SK-N-MC (cell line): ENCODE measurements around the gene CDK9.
"Not testable (repeated sequence)": the region's sequence is repeated elsewhere in the genome, so short reads cannot be mapped to it uniquely, and the experiment has no call there.

Experiments
- EZH2 ChIP-seq: fragments of 200-600 bp; sonication (generic); IDR thresholded peaks from one replicate; pipeline ENCODE4 v1.6.1; 2017; ENCODE audit warnings: antibody characterized with exemption
- FOXP2 ChIP-seq: optimal IDR thresholded peaks from 2 replicates; pipeline ENCODE3; 2011; ENCODE audit warnings: mild to moderate bottlenecking, moderate library complexity; ENCODE audit not compliant: insufficient read depth; ENCODE audit errors: extremely low read length, control extremely low read depth
- POLR2AphosphoS5 ChIP-seq: IDR thresholded peaks from 2 replicates; pipeline ENCODE4 v1.6.1; 2012; ENCODE audit warnings: mild to moderate bottlenecking, low read depth, low read length, borderline replicate concordance

DNA sequence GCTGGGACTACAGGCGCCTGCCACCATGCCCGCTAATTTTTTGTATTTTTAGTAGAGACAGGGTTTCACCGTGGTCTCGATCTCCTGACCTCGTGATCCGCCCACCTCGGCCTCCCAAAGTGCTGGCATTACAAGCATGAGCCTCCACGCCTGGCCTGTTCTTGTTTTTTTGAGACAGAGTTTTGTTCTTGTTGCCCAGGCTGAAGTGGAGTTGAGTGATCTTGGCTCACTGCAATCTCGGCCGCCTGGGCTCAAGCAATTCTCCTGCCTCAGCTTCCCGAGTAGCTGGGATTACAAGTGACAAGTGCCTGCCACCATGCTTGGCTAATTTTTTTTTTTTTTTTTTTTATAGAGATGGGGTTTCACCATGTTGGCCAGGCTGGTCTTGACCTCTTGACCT is 29.1 kb upstream of the CDK9 start:
- not testable (repeated sequence) for TF ChIP-seq POLR2AphosphoS5, EZH2, FOXP2
